HL-60 (cell line): ENCODE results near the gene SLC25A41.
"Not testable (repeated sequence)": the region's sequence is repeated elsewhere in the genome, so short reads cannot be mapped to it uniquely, and the experiment has no call there.

Experiments used
- DNase-seq, 2 experiments: peaks; one replicate each; pipeline ENCODE4 v3.0.0-alpha.2; 2010 to 2020; ENCODE audit warnings: low read depth in 1 of 2, low spot score in 1 of 2
- H3K27ac ChIP-seq: fragments of 250-450 bp; sonication (Bioruptor Pico); replicated peaks from 2 replicates; pipeline ENCODE4 v1.5.1; 2020; ENCODE audit warnings: mild to moderate bottlenecking, moderate library complexity
- H3K27me3 ChIP-seq: fragments of 250-450 bp; sonication (Bioruptor Pico); 2 replicates; pipeline ENCODE4 v1.5.1; 2021; ENCODE audit warnings: mild to moderate bottlenecking, moderate library complexity; ENCODE audit not compliant: insufficient read depth, poor library complexity, severe bottlenecking
- H3K4me3 ChIP-seq: replicated peaks from 2 replicates; pipeline ENCODE4 v1.5.1; 2011; ENCODE audit warnings: mild to moderate bottlenecking, control low read depth, low read length; ENCODE audit not compliant: insufficient read depth
- CTCF ChIP-seq: IDR thresholded peaks from one replicate; pipeline ENCODE4 v1.5.1; 2011; ENCODE audit warnings: low read length, control low read depth, inconsistent platforms; ENCODE audit not compliant: insufficient read depth
- GABPA ChIP-seq: IDR thresholded peaks from 2 replicates; pipeline ENCODE4 v1.6.1; 2012; ENCODE audit warnings: low read depth
- POLR2AphosphoS5 ChIP-seq: IDR thresholded peaks from 2 replicates; pipeline ENCODE4 v1.6.1; 2012; ENCODE audit warnings: low read depth
- REST ChIP-seq: IDR thresholded peaks from 2 replicates; pipeline ENCODE4 v1.6.1; 2012; ENCODE audit warnings: low read depth; ENCODE audit not compliant: insufficient replicate concordance
- SPI1 ChIP-seq: IDR thresholded peaks from 2 replicates; pipeline ENCODE4 v1.6.1; 2012; ENCODE audit warnings: low read depth, mild to moderate bottlenecking, borderline replicate concordance

Gene SLC25A41

GRCh38 chr19:6431891-6432290 is 1.7 kb downstream of the SLC25A41 start:
- H3K27ac ChIP-seq = no peak overlapping the region
- H3K4me3 ChIP-seq = no peak overlapping the region
- no peaks in the 10 kb centered on the region for H3K27me3 ChIP-seq
- TF ChIP-seq GABPA (no peak), SPI1 (no peak), REST (no peak), CTCF (no peak), POLR2AphosphoS5 (no peak)
- no peak for DNase-seq

- TF ChIP-seq SPI1 (peak; percentile 49; the same call in 1 of the 2 replicates), CTCF (no peak)
- peak; percentile 44 to 81 for DNase-seq
These were observed 3.9 kb downstream of the SLC25A41 start for GRCh38 chr19:6429419-6430221.

GRCh38 chr19:6428692-6429418 is 4.7 kb downstream of the SLC25A41 start:
- H3K27me3 ChIP-seq, DNase-seq, H3K4me3 ChIP-seq, H3K27ac ChIP-seq: not testable (repeated sequence)

More at GRCh38 chr19:6429419-6430221, 3.9 kb downstream of the SLC25A41 start:
- no peak overlapping the region for H3K27ac ChIP-seq
- H3K4me3 ChIP-seq = no peak overlapping the region
- H3K27me3 ChIP-seq = no peaks in the 10 kb centered on the region

- DNase-seq = no peak
- no peak for TF ChIP-seq REST
- no peak for TF ChIP-seq POLR2AphosphoS5
- TF ChIP-seq CTCF = no peak
- no peak for TF ChIP-seq SPI1
- TF ChIP-seq GABPA = no peak
- Histone ChIP-seq H3K4me3 (no peak overlapping the region), H3K27me3 (no peaks in the 10 kb centered on the region), H3K27ac (no peak overlapping the region)
These were observed 6.4 kb downstream of the SLC25A41 start for GRCh38 chr19:6427131-6427530.
